IMR-90 (cell line): Measurements from ENCODE around the gene NFE2L2. TPM values are rescaled to one million over a fixed set of nuclear protein-coding genes. Genes with fewer than 3 reads are reported as not detected.

Experiments
- ATAC-seq: fragments of 200-7000 bp; cut with Tn5 transposase; 2 replicates; pipeline ENCODE4 v1.9.1; 2020; ENCODE audit warnings: low read depth, mild to moderate bottlenecking, moderate library complexity
- BruUV-seq: library from RNA; stranded (reverse); fragments of 400-500 nt; replicated peaks from 2 replicates; lab custom pipeline; 2021; lab: Mats Ljungman, UMichigan
- CTCF ChIA-PET: fragments of 300-600 bp; formaldehyde crosslinking; extraction: SDS; loops from one replicate; lab custom pipeline; 2021; ENCODE audit warnings: antibody characterized with exemption; lab: Yijun Ruan, JAX
- POLR2A ChIA-PET: fragments of 300-600 bp; sonication (Branson Sonifier 250); formaldehyde crosslinking; loops from one replicate; lab custom pipeline; 2022; ENCODE audit warnings: antibody characterized with exemption; ENCODE audit not compliant: unreplicated experiment; lab: Charles Lee
- DNase-seq: peaks from one replicate; pipeline ENCODE4 v3.0.0; 2013
- H2AFZ ChIP-seq: replicated peaks from 2 replicates; pipeline ENCODE3; 2013; ENCODE audit warnings: low read length, mild to moderate bottlenecking; ENCODE audit not compliant: poor library complexity
- H2AK5ac ChIP-seq: 2 replicates; pipeline ENCODE4 v1.6.1; 2013; ENCODE audit warnings: low read depth, low read length, inconsistent platforms
- H2AK9ac ChIP-seq: replicated peaks from 2 replicates; pipeline ENCODE3; 2013; ENCODE audit warnings: mild to moderate bottlenecking, low read depth, low read length, moderate library complexity; ENCODE audit not compliant: poor library complexity
- H2BK120ac ChIP-seq: 2 replicates; pipeline ENCODE4 v1.6.1; 2013; ENCODE audit warnings: low read depth, low read length, inconsistent platforms
- H2BK15ac ChIP-seq: 3 replicates; pipeline ENCODE4 v1.6.1; 2013; ENCODE audit warnings: low read depth, low read length, inconsistent platforms
- H2BK20ac ChIP-seq: 2 replicates; pipeline ENCODE4 v1.6.1; 2013; ENCODE audit warnings: low read depth, mild to moderate bottlenecking, inconsistent platforms, low read length, moderate library complexity
- H2BK5ac ChIP-seq: 2 replicates; pipeline ENCODE4 v1.6.1; 2013; ENCODE audit warnings: mild to moderate bottlenecking, low read depth, low read length, inconsistent platforms; ENCODE audit not compliant: poor library complexity, severe bottlenecking
- H3K14ac ChIP-seq: replicated peaks from 2 replicates; pipeline ENCODE4 v1.6.1; 2013; ENCODE audit warnings: low read depth, low read length, inconsistent platforms
- H3K18ac ChIP-seq: 2 replicates; pipeline ENCODE4 v1.6.1; 2013; ENCODE audit warnings: low read depth, low read length, control low read depth
- H3K23ac ChIP-seq: 2 replicates; pipeline ENCODE4 v1.6.1; 2013; ENCODE audit warnings: low read depth, low read length, inconsistent platforms
- H3K27ac ChIP-seq: 2 replicates; pipeline ENCODE4 v1.5.1; 2013; ENCODE audit warnings: mild to moderate bottlenecking, control low read depth, low read length; ENCODE audit not compliant: insufficient read depth
- H3K27me3 ChIP-seq: 2 replicates; pipeline ENCODE4 v1.6.1; 2013; ENCODE audit warnings: low read length; ENCODE audit not compliant: control insufficient read depth, insufficient read depth
- H3K36me3 ChIP-seq: 2 replicates; pipeline ENCODE4 v1.6.1; 2013; ENCODE audit warnings: low read length, mixed read lengths; ENCODE audit not compliant: control insufficient read depth, insufficient read depth
- H3K4ac ChIP-seq: 2 replicates; pipeline ENCODE4 v1.6.1; 2013; ENCODE audit warnings: low read depth, low read length, inconsistent platforms
- H3K4me1 ChIP-seq: 2 replicates; pipeline ENCODE4 v1.6.1; 2013; ENCODE audit warnings: low read length, mixed read lengths; ENCODE audit not compliant: control insufficient read depth, insufficient read depth
- H3K4me2 ChIP-seq: 2 replicates; pipeline ENCODE4 v1.6.1; 2013; ENCODE audit warnings: low read depth, mild to moderate bottlenecking, control low read depth, low read length, moderate library complexity
- H3K4me3 ChIP-seq: 2 replicates; pipeline ENCODE4 v1.5.1; 2013; ENCODE audit warnings: low read depth, mild to moderate bottlenecking, control low read depth, low read length, moderate library complexity; ENCODE audit not compliant: insufficient read depth
- H3K56ac ChIP-seq: 2 replicates; pipeline ENCODE4 v1.6.1; 2013; ENCODE audit warnings: low read length, inconsistent platforms; ENCODE audit not compliant: insufficient read depth; ENCODE audit errors: extremely low read depth
- H3K79me1 ChIP-seq, 2 experiments: 2 replicates each; pipeline ENCODE4 v1.6.1; 2013; ENCODE audit warnings: low read length in 2 of 2, inconsistent platforms in 1 of 2, low read depth in 1 of 2
- H3K9ac ChIP-seq: 2 replicates; pipeline ENCODE4 v1.6.1; 2013; ENCODE audit warnings: low read depth, low read length, control low read depth
- H3K9me1 ChIP-seq: 2 replicates; pipeline ENCODE4 v1.6.1; 2013; ENCODE audit warnings: low read length, inconsistent platforms; ENCODE audit not compliant: insufficient read depth
- H3K9me3 ChIP-seq: 2 replicates; pipeline ENCODE4 v1.6.1; 2013; ENCODE audit warnings: low read length; ENCODE audit not compliant: control insufficient read depth, insufficient read depth
- H4K20me1 ChIP-seq: 2 replicates; pipeline ENCODE4 v1.6.1; 2013; ENCODE audit warnings: low read length, inconsistent platforms; ENCODE audit not compliant: insufficient read depth
- H4K5ac ChIP-seq: 2 replicates; pipeline ENCODE4 v1.6.1; 2013; ENCODE audit warnings: mild to moderate bottlenecking, low read depth, low read length, control low read depth
- H4K8ac ChIP-seq, 2 experiments: 2 replicates each; pipeline ENCODE4 v1.6.1; 2013; ENCODE audit warnings: low read depth in 2 of 2, low read length in 2 of 2, control low read depth in 1 of 2, inconsistent platforms in 1 of 2
- H4K91ac ChIP-seq: 2 replicates; pipeline ENCODE4 v1.6.1; 2013; ENCODE audit warnings: low read depth, low read length, inconsistent platforms; ENCODE audit not compliant: insufficient read depth
- CTCF ChIP-seq: conservative IDR thresholded peaks from 2 replicates; pipeline ENCODE4 v1.5.1; 2012; ENCODE audit warnings: mild to moderate bottlenecking, low read depth, low read length, improper control_type of control experiment
- MXI1 ChIP-seq: IDR thresholded peaks from 2 replicates; pipeline ENCODE4 v1.6.1; 2012; ENCODE audit warnings: low read depth, mild to moderate bottlenecking, low read length, moderate library complexity, borderline replicate concordance
- NFE2L2 ChIP-seq: fragments of 150-350 bp; IDR thresholded peaks from 2 replicates; pipeline ENCODE4 v1.6.1; 2016; ENCODE audit warnings: low read depth, mild to moderate bottlenecking, low read length
- RAD21 ChIP-seq: IDR thresholded peaks from 2 replicates; pipeline ENCODE4 v1.6.1; 2012; ENCODE audit warnings: low read length, improper control_type of control experiment
- WGBS, 2 experiments: methylation state at CpG; one replicate each; pipeline versions ENCODE4 v1.1.5 to v1.1.7; 2013; ENCODE audit warnings: missing lambda C conversion rate in 2 of 2; ENCODE audit not compliant: insufficient read length in 1 of 2; ENCODE audit errors: extremely low coverage in 2 of 2; 5-methylcytosine and 5-hydroxymethylcytosine counted together
- dilution Hi-C: fragments of 300-500 bp; cut with HindIII; formaldehyde crosslinking; loops from one replicate; pipeline ENCODE4 v1.14.3; 2018; ENCODE audit warnings: low sequenced_read_pairs; ENCODE audit not compliant: unreplicated experiment
- in situ Hi-C: fragments of 300-500 bp; cut with MboI; formaldehyde crosslinking; loops from 3 replicates; pipeline ENCODE4 v1.14.3; 2019; ENCODE audit warnings: low sequenced_read_pairs, inconsistent platforms, mixed read lengths
- intact Hi-C: fragments of 100-400 bp; cut with micrococcal nuclease; formaldehyde crosslinking; loops from 2 replicates; pipeline ENCODE4 v1.10.0; 2022
- polyA plus RNA-seq, 3 experiments: library from polyadenylated mRNA; depleted of rRNA; stranded (reverse); fragments of >200 nt; gene quantifications; 2 replicates each; pipeline ENCODE4 v1.2.3, GENCODE V29; 2012; ENCODE audit warnings: low replicate concordance in 1 of 3
- total RNA-seq: library from RNA; depleted of rRNA; stranded (reverse); fragments of >200 nt; gene quantifications from 2 replicates; pipeline ENCODE4 v1.2.3, GENCODE V29; 2012

NFE2L2 gene
- total and polyA plus RNA-seq, 2 of the 4 experiments (the other 2 are of a cell fraction): 72.7 to 83.5 TPM

GRCh38 chr2:177262958-177263450 lies 1.5 kb downstream of the NFE2L2 start (continued):
- TF ChIP-seq MXI1: no peak
- TF ChIP-seq RAD21: no peak

DNA sequence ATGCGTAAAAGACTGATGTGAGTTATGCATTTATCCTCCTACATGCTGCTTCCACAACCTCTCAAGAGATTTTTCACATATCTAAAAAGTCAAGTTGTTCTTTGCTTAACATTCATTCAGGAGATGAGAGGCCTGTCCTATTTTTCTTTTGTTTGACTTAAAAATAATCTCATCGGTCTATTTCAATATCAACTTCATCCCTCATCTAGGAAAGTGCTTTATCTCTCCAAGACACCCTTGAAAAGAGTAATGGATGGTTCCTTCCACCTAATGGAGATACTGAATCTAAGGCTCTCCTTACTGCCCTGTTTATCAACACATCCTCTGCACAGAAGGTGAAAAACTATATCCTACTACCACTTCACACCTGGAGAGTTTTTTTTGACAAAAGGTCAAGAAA lies 2.4 kb downstream of the NFE2L2 start:
- dilution Hi-C loops: no loop called here
- no peak for DNase-seq
- peak overlapping the region; percentile 69 for H3K4me3 ChIP-seq
- H2AK9ac ChIP-seq: no peak overlapping the region
- peaks cover 57% of the 10 kb centered on the region for H4K20me1 ChIP-seq
- ATAC-seq: no peak
- H3K27me3 ChIP-seq: no peaks in the 10 kb centered on the region
- H3K79me1 ChIP-seq: peaks cover 0 to 7% of the 10 kb centered on the region in 2 experiments; a peak in 1 of 4 replicates
- WGBS, 2 experiments: no CpG with 5 or more reads among the region's 2 CpGs
- H3K9ac ChIP-seq: peak overlapping the region; percentile 96
- TF ChIP-seq CTCF (no peak), NFE2L2 (no peak)
- H3K4me2 ChIP-seq: peak overlapping the region; percentile 86
- peaks cover 3% of the 10 kb centered on the region for H3K4me1 ChIP-seq
- CTCF ChIA-PET: interaction anchor here (2.6 to 3.2 kb wide), 2 partner anchors 97 kb away, joined by 10 to 29 read pairs; no protein-coding TSS in a partner anchor
- POLR2A ChIA-PET: no interaction called here
- BruUV-seq: no TSS peak
- H3K14ac ChIP-seq: peak overlapping the region; percentile 29
- peaks cover 3% of the 10 kb centered on the region for H3K9me1 ChIP-seq
- no peak overlapping the region for H4K8ac ChIP-seq
- peak overlapping the region; percentile 81; the same call in 1 of the 2 replicates for H3K23ac ChIP-seq
- H4K91ac ChIP-seq: no peak overlapping the region
- no peak overlapping the region for H2AFZ ChIP-seq
- peak overlapping the region; percentile 26; the same call in 1 of the 2 replicates for H3K18ac ChIP-seq
- in situ Hi-C loops: loop anchor here (5.0 kb wide), 1 partner anchor 70 kb away; no protein-coding TSS in a partner anchor
- no peak overlapping the region for H2BK120ac ChIP-seq
- peak overlapping the region; percentile 80; the same call in 1 of the 2 replicates for H3K27ac ChIP-seq
- no peak overlapping the region for H2BK20ac ChIP-seq
- H3K4ac ChIP-seq: peak overlapping the region; percentile 24; the same call in 1 of the 2 replicates
- H3K56ac ChIP-seq: peak overlapping the region; percentile 70; the same call in 1 of the 2 replicates
- 0 out of 2 replicates have a peak overlapping the region, but pooled peaks have one; percentile 17 for H4K5ac ChIP-seq
- H2BK15ac ChIP-seq: no peak overlapping the region
- no peaks in the 10 kb centered on the region; the same call in 1 of the 2 replicates for H3K9me3 ChIP-seq
- peak overlapping the region; percentile 94 for H2BK5ac ChIP-seq
- H2AK5ac ChIP-seq: no peak overlapping the region
- intact Hi-C loops: loop anchor here (1.0 to 10.0 kb wide), 6 partner anchors 33 to 497 kb away; no protein-coding TSS in a partner anchor
- peaks cover 10% of the 10 kb centered on the region for H3K36me3 ChIP-seq
